Omental fat pad (tissue), 4 donors: ENCODE results near the gene UGT1A3. TPM values are rescaled to one million over a fixed set of nuclear protein-coding genes. Genes with fewer than 3 reads are reported as not detected.

Experiments
- ATAC-seq: fragments of 150-250 bp; one replicate; pipeline ENCODE4 v1.9.1; 2016; ENCODE audit warnings: mild to moderate bottlenecking, moderate library complexity; ENCODE audit not compliant: low FRiP score
- DNase-seq: peaks from one replicate; pipeline ENCODE4 v3.0.0-alpha.2; 2019; ENCODE audit warnings: low spot score
- CTCF ChIP-seq, 3 donors: fragments of 450-650 bp; IDR thresholded peaks; one replicate each; pipeline ENCODE4 v1.5.1; 2016 to 2017; ENCODE audit warnings: antibody characterized with exemption in 3 of 3, mild to moderate bottlenecking in 3 of 3, moderate library complexity in 2 of 3
- total RNA-seq, 4 donors: library from RNA; depleted of rRNA; stranded (reverse); fragments of >200 nt; gene quantifications; one replicate each; pipeline ENCODE4 v1.1.0, GENCODE V29; 2016

The UGT1A3 gene
- total RNA-seq, 4 donors from 2014 or later, result not detected

DNA sequence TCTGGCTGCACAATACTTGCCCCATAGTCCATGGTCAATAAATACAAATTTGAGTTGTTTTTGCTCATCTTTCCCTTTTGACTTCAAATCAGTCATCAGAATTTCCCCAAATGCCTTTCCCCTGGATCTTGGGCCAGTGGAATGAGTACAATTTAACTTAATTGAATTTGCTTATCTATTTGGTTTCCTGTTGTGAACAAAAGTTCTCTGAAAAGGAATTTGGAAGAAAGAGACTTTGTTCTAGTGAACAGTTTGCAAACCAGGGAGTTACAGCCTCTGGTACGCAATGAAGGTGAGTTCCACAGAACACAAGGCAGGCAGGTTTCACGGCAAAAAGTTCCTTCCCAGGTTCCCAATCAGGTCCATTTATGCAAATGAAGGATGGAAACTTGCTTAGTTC is 30.0 kb downstream of the UGT1A3 start:
- ATAC-seq (no peak), DNase-seq (no peak)
- no peak for TF ChIP-seq CTCF (IDR thresholded peaks at IDR 0.05)

DNA sequence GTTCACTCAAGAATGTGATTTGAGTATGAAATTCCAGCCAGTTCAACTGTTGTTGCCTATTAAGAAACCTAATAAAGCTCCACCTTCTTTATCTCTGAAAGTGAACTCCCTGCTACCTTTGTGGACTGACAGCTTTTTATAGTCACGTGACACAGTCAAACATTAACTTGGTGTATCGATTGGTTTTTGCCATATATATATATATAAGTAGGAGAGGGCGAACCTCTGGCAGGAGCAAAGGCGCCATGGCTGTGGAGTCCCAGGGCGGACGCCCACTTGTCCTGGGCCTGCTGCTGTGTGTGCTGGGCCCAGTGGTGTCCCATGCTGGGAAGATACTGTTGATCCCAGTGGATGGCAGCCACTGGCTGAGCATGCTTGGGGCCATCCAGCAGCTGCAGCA is 31.2 kb downstream of the UGT1A3 start, which contains the start of gene UGT1A1:
Gene UGT1A1, plus strand, starts transcription at position 228 of the 400 bp plus-strand sequence. Its CDS starts 18 bp downstream, at position 246.
- no peak for DNase-seq
- TF ChIP-seq CTCF (IDR thresholded peaks at IDR 0.05), result no peak
- no peak for ATAC-seq

- DNase-seq (no peak), ATAC-seq (peak; percentile 54)
- TF ChIP-seq CTCF (IDR thresholded peaks at IDR 0.05), result no peak
These were observed 32.4 kb downstream of the UGT1A3 start for GRCh38 chr2:233761040-233761769.

DNA sequence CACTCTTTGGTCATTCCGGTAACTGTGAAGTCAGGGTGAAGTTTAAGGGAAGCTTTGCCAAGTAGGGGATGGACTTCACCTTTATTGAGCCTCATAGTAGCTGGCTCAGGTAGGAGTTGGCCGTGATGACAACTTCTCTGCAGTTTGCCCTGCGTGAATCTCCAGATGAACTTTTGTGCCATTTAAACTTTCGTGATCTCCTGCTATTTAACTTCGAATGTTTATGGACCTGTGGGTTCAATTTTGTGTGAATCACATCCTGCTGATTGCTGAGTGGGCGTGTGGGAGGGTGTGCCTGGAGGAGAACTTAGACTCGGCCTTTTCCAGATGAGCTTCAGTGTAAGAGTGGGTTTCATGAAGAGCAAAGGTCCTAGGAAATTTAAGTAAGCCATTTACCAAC is 35.4 kb downstream of the UGT1A3 start:
- ATAC-seq, result no peak
- DNase-seq, result no peak
- no peak for TF ChIP-seq CTCF (IDR thresholded peaks at IDR 0.05)

DNA sequence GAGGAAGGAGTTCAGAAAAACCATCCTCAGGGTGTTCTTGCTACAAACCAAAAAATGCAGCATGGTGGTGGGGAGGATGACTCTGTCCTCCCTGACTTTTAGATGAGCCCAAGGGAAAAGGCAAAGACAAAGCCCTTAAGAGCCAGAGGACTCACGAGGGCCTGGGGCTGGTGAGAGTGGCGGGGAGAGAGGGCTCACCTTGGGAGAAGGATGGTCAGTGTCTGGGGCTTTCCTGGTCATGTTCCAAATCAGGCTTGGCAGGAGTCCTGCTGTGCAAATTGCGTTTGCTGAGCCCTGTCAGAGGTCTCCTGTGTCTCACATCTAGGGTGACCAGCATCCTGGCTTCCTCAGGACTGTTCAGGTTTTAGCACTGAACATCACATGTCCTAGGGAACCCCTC is 35.9 kb downstream of the UGT1A3 start:
- no peak for DNase-seq
- no peak for TF ChIP-seq CTCF (IDR thresholded peaks at IDR 0.05)
- no peak for ATAC-seq

- ATAC-seq, result no peak
- TF ChIP-seq CTCF (IDR thresholded peaks at IDR 0.05), result no peak
- DNase-seq, result no peak
These were observed 37.6 kb downstream of the UGT1A3 start for GRCh38 chr2:233766416-233766815.

DNA sequence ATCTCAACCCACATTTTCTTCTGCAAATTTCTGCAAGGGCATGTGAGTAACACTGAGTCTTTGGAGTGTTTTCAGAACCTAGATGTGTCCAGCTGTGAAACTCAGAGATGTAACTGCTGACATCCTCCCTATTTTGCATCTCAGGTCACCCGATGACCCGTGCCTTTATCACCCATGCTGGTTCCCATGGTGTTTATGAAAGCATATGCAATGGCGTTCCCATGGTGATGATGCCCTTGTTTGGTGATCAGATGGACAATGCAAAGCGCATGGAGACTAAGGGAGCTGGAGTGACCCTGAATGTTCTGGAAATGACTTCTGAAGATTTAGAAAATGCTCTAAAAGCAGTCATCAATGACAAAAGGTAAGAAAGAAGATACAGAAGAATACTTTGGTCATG is 39.2 kb downstream of the UGT1A3 start:
- no peak for TF ChIP-seq CTCF (IDR thresholded peaks at IDR 0.05)
- DNase-seq (no peak), ATAC-seq (no peak)
